ENCODE measurements around the gene THOC1.
"Not testable (repeated sequence)": the region's sequence is repeated elsewhere in the genome, so short reads cannot be mapped to it uniquely, and the experiment has no call there.

The THOC1 gene, protein sequence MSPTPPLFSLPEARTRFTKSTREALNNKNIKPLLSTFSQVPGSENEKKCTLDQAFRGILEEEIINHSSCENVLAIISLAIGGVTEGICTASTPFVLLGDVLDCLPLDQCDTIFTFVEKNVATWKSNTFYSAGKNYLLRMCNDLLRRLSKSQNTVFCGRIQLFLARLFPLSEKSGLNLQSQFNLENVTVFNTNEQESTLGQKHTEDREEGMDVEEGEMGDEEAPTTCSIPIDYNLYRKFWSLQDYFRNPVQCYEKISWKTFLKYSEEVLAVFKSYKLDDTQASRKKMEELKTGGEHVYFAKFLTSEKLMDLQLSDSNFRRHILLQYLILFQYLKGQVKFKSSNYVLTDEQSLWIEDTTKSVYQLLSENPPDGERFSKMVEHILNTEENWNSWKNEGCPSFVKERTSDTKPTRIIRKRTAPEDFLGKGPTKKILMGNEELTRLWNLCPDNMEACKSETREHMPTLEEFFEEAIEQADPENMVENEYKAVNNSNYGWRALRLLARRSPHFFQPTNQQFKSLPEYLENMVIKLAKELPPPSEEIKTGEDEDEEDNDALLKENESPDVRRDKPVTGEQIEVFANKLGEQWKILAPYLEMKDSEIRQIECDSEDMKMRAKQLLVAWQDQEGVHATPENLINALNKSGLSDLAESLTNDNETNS

DNA sequence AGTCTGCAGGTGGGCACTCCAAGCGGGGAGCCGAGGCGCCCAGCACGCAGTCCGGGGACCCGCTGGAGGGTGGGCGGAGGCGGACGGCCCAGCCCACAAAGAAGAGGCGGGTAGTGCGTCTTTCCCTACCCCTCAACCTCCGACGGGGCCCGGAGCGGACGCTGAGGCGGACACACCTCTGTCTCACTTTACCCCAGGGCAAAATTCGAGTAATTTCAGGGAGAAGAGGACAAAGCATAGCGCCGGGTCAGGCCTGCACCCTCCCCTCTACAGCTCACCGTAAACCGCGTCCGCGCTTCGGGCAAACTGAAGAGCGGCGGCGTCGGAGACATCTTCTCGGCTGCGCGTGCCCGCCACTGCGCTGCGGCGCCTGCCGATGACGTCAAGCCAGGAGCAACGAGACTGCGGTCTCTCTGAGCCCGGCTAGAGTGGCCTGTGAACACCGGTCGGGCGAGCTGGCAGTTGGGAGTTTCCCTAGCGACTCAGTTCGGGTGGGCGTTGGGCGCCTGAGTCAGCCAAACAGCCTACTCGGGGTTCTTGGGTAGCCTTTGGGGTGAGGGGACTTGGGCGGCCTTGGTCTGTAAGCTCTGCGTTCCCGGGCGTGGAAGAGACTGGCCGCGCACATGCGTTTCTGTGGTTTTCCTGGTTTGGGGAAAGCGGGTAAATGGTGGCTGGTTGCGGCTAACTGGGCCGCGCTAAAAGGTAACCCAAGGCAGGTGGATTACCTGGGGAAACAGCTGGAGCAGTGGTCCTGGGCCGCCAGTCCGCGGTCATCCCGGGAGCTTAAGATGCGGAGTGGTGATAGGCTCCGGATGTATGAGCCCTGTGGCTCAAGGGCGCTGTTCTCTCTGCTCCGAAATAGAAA lies at the start of gene THOC1:
TSS of gene THOC1 (minus strand) at position 360 of the 865 bp plus-strand sequence. CDS start at position 332, 28 bp downstream.
- peak; percentile 93 for DNase-seq (ENCODE audit: low spot score)

DNA sequence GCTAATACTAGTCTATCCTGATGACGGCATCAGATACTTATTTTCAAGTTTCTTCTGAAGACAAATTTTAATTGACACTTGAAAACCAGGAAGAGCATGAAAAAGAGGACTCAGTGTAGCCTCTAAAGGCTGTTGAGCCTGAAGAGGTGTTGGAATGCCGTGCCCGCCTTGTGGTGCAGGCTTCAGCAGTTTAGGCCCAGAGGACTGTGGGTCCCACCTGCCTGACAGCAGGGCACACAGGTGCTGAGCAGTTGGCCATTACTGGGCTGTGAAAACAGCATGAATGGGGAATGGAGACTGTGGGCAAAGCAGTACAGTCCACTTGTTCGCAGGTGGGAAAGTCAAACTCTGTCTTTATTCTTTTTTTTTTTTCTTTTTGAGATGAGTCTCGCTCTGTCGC lies 49.8 kb upstream of the THOC1 start:
- no peak for DNase-seq (ENCODE audit: low spot score)

DNA sequence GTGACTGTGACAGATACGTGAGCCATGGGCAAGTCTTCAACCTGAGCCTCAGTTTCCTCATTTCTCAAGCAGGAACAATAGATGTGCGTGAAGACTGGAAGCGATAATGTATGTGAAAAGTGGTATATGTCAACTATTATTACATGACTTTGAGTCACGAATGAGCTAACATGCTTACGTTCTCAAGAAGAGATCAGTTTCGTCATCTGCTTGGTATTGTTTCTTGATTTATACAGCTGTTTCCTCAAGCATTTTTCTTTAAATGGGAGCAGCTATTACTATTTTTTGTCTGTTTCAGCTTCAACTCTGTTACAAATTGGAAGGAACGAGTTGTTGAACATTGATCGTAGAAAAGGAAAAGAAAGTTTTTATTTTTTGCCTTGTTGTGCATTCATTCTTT lies 48.5 kb upstream of the THOC1 start:
- DNase-seq (ENCODE audit: low spot score) = no peak

DNA sequence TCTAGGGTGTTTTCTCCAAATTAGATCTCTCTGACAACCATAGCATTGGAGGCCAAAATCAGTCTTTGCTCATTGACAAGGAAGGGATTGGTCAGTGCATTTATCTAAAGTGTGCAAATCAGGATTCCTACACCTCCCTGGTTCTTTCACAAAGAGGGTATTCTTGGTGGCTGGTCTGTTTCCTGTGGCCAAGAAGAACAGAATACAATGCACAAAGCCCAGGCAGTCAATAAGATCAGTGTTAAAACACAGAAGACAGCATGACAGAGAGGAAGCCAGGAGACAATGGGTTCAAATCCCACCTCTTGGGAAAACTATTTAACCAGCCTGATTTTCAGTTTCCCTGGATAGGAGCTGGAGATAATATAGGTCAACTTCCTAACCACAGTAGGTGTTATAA lies 46.1 kb upstream of the THOC1 start:
- DNase-seq (ENCODE audit: low spot score) = no peak

DNA sequence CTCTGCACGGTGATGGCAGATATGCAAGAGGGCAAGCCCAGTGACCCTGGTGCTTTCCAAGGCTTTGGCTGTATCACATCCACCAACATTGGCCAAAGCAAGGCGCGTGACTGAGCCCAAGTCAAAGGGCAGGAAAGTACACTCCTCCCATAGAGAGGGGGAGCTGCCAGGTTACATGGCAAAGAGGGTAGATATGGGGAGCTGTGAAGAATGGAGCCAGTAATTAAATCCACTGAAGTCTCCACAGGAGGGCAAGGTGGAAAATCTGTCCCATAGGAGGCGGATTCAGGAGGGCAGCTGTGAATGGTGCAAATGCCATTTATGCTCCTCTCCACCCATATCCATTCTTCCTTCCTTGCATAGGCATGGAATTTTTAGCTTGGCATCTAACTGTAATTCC lies 44.6 kb upstream of the THOC1 start:
- no peak for DNase-seq (ENCODE audit: low spot score)

DNA sequence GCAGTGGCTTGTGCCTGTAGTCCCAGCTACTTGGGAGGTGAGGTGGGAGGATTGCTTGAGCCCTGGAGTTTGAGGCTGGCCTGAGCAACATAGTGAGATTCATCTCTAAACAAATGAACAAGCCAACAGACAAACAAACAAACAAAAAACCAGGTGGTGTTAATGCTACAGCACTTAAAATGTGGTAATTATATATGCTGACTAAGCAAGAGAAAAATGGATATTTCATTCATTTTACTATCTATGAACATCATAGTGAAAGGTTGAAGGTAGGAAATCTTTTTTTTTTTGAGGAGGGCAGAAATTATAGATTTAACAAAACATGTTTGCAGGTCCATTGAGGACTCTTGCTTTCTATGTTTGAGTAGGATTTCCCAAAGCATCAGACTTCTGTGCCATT lies 42.2 kb upstream of the THOC1 start:
- no peak for DNase-seq (ENCODE audit: low spot score)

DNA sequence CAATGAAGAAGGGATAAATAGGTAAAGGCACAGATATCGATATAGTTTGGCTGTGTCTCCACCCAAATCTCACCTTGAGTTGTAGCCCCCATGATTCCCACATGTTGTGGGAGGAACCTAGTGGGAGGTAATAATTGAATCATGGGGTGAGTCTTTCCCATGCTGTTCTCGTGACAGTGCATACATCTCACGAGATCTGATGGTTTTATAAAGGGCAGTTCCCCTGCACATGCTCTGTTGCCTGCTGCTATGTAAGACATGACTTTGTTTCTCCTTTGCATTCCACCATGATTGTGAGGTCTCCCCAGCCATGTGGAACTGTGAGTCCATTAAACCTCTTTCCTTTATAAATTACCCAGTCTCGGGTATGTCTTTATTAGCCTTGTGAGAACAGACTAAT lies 40.2 kb upstream of the THOC1 start:
- not testable (repeated sequence) for DNase-seq (ENCODE audit: low spot score)

DNA sequence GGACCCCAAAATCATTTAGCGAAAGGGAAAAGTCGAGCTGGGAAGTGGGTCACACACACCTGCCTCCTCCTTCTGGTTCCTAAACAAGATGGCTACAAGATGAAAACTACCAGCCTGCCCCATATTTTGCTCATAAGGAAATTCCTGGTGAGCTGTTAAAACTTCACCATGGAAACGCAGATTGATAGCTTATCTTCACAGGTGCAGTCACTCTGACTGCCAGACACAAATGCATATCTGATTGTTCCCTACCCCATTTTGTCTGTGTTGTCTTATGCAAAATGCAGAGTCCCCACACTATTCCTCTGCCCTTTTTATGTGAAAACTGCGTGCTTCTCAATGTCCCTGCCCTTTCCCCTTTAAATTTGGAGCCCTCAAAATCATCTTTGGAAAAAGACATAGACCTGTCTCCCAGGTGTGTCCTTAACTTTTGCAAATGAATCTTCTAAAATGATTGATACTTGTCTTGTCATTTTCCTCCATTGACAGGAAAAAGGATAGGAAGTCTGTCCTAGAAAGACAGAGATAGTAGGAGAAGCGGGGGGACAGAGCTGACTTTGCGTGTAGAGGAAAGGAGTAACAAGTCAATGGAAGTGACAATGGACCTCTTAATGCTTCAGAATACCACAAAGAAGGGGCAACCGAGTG lies 38.9 kb upstream of the THOC1 start:
- no peak for DNase-seq (ENCODE audit: low spot score)

DNA sequence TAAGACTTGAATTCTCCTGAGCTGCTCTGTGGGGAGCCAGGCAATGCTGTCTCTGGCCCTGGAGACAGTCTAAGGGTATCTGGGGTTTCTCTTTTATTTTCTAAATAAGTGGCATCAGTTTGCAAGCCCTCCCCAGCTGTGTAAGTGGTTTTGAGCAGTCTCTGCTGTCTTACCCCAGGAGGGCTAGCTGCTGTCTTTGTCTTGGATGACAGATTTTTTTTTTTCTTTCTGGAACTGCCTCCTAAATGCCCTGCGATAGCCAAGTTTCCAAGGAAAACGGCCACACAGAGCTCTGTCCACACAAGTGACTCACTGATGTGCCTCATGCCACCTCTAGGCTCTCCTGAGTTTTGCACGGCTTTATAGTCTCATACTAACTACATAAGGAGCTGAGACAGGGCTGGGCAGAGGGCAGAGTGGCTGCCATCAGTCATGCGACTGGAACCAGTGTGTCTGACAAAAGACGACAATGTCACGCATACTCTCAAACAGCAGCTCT lies 37.2 kb upstream of the THOC1 start:
- no peak for DNase-seq (ENCODE audit: low spot score)

DNA sequence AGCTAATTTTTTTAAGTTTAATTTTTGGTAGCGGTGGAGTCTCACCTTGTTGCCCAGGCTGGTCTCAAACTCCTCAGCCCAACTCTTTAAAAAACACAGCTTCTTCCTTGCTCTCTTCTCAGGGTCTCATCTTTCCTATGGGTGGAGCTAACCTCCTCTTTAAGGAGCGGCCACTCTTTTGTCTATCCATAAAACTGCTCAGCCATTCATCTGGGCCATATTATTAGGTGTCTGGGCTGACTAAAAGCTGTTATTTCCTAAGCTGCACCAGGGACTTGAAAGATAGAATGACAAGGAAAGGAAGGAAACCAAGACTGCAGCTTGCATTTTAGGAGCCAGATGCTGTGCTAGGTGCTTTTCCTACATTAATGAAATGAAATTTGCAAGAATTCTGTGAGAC lies 35.8 kb upstream of the THOC1 start:
- DNase-seq (ENCODE audit: low spot score) = no peak

DNA sequence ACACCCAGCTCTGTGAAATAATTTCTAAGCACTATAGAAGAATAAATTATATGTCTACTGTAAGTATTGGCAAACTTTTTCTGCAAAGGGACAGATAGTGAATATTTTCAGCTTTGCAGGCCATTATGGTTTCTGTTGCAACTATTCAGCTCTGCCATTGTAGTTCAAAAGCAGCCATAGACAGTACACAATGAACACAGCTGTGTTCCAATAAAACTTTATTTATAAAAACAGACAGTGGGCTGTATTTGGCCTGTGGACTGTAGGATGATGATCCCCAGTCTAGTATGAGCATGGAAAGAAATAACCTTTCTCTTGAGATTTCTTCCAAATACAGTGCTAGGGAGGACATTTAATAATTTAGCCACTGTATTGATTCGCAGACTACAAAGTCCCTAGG lies 35.2 kb upstream of the THOC1 start:
- no peak for DNase-seq (ENCODE audit: low spot score)

DNA sequence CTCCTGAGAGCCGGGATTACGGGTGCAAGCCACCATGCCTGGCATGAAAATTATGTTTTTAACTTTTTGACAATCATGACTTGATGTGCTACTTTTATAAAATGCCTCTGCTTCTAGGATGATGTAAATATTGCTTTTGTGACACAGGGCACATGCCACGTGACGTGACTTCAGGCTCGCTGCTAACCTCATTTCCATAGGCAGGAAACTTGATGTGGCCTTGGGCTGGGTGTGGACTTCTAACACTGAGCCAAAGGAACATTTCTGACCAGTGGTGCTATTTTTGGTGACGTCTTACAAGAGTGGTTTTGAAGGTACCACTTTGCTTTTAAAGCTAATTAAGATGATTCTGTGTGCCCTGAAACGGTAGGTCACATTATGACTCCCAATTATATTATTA lies 34.2 kb upstream of the THOC1 start:
- no peak for DNase-seq (ENCODE audit: low spot score)

DNA sequence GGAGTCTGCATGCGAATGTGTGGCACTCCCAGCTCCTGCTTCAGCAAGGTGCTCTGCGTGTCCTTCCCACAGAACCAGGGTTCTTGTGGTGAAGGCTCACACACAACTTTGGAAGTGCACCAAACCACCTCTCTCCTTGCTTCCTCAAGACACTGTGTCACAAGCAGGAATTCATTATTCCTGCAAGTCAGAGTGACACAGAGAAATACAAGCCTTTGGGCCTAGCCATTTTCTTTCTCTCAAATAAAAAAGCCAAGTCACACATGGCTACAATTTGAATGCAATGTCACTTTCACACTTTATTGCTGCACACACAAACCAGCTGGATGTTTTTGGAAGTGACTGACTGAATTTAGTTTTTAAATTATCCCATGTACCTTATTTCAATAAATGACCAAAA lies 30.1 kb upstream of the THOC1 start:
- DNase-seq (ENCODE audit: low spot score) = no peak

DNA sequence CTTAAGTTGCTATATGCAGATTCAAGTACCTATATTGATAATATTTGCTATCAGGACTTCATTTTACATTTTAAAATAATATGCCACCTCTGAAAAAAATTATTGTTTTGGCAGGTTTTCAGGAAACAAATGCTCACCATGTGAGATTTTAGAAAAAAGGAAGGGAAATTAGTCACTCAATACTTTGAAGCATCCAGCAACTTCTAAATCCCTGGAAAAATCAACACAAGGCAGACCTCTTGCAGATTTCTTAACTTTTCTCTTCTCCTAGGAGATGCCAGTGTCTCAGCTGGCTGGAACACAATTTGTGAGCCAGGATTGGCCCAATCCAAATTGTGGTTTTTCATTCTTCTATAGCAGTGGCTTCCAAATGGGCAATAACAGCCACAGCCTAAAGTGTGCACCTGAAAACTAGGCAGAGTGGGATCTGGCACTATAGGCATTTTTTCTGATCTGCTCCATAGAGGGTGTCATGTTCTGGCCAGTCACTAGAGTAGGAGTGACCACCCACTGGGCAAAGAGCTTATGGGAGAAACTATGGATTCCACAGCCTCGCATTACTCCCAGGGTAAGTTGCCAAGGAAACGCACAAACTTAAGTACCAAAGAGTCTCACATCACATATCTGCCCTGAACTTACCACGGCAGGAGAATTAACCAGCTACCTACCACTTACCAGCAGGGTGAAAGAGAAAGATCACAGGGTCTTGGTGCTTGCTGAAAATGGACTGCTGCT lies 28.1 kb upstream of the THOC1 start:
- no peak for DNase-seq (ENCODE audit: low spot score)

DNA sequence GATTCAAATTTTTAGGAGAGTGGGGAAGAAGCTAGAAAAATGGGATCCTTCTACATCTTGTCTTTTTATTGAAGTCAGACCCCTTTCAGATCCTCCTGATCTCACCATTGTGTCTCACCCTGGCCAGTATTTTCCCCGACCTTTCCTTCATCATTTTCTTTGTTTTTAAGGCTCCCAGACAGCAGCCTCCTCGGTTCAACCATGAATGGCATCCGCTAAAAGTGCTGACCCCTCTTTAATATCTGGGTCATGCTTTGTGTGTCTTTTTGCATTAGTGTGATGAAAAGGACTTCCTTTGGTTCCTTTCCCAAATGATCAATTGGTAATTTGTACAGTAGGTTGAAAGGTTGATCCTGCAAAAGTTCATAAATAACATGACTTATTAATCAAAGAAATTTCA lies 26.7 kb upstream of the THOC1 start:
- no peak for DNase-seq (ENCODE audit: low spot score)

DNA sequence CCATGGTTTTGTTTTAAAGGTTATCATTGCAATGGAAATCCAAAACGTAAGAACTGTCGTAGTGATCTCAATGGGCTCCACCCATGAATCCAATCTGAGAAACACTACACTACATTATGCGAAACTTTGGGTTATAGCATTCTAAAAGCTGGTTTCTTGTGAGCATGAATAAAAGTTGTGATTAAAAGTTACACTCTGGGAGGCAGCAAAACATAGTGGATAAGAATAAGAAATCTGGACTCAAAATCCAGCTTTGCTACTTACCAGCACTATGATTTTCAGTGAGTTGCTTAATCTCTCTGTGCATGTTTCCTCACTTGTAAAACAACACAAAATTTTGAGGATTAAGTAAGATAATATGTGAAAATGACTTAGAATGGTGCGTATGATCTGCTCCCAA lies 25.7 kb upstream of the THOC1 start:
- DNase-seq (ENCODE audit: low spot score) = no peak

DNA sequence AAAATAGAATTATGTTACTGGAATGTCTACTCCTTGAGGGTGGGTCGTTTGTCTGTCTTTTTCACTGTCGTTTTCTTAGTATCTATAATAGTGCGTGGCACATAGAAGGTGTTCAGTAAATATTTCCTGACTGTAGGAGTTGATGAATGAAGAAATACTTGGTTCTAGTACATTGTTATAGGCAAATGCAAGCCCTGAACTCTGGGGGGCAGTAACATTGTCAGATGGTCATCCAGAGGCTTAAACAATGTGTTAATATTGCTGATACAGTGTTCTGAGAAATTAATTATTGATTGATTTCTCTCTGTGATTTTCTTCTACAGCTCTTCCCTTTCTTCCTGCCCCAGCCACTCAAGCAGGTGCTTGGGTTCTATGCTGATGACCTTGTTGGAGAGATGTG lies 24.4 kb upstream of the THOC1 start:
- DNase-seq (ENCODE audit: low spot score) = no peak

DNA sequence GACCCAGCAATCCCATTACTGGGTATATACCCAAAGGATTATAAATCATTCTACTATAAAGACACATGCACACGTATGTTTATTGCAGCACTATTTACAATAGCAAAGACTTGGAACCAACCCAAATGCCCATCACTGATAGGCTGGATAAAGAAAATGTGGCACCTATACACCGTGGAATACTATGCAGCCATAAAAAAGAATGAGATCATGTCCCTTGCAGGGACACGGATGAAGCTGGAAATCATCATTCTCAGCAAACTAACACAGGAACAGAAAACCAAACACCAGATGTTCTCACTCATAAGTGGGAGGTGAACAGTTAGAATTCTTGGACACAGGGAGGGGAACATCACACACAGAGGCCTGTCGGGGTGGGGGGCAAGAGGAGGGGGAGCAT lies 22.1 kb upstream of the THOC1 start:
- DNase-seq (ENCODE audit: low spot score) = not testable (repeated sequence)

DNA sequence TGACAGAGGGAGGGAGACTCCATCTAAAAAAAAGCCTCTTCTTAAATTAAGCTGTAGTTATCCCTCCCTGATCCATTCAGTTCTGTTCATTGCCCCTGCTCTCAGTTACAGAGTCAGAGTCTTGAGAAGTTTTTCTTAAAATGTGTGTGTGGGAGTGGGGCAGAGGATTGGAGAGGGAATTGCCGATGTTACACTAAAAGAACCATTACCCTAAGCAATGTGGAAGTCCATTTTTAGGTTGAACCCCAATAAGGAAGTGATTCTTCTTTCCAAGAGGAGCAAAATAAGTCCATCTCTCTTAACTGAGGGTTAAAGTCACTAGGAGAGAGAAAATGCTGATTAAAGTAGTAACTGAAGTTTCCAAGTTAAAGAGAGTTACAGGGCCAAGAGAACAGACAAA lies 21.2 kb upstream of the THOC1 start:
- DNase-seq (ENCODE audit: low spot score) = no peak

DNA sequence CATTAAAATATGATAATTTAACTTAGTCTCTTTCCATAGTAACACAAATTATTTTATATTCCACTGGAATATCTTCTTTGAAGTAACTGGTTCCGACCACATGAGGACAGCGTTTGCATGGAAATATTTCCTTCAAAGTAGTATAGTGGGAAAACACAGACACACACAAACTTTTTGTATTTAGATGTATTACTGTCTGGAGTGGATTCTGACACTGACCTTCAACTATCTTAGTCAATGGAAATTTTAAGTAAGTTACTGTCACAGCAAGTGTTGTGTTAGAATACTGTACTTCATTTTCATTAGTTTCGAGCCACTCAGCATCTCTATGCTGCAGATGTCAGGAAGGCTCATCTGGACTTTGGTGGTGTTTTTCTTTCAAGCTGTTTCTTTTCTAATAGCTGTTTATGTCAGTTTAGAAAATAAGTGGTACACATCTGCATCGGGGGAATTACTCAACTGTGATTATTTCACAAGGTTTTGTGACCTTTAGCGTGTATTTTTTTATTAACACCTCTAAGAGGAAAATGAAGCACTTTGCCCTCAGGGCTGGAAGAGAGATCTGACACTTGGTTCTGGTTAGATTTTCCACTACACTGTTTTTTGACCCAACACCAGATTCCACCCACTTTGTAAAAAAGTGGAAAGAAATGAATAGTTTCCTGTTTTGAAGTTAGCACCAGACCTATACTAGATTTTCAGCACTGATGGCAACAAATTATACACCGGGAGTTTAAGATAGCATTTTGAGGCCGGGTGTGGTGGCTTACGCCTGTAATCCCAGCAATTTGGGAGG lies 18.9 kb upstream of the THOC1 start:
- DNase-seq (ENCODE audit: low spot score) = no peak

DNA sequence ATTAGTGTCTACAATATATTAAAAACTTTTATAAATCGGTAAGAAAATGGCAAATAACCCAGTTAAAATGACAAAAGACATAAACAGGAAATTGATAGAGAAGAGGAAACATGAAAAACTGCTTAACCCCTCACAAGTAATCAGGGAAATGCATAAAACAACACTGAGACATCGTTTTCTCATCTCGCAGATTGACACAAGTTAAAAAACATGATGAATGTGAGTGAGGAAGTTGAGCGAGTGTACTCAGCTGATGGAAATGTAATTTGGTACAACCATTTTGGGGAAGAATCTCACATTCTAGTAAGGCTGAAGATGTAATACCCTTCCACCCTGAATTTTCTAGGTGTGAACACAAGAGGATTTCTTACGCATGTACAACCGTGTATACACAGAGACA lies 18.0 kb upstream of the THOC1 start:
- DNase-seq (ENCODE audit: low spot score) = no peak
